Ishikawa (cell line): ENCODE data around the gene KCNJ15.

Experiments used
- CEBPB ChIP-seq: IDR thresholded peaks from 2 replicates; pipeline ENCODE4 v1.6.1; 2012
- CREB1 ChIP-seq: IDR thresholded peaks from 2 replicates; pipeline ENCODE4 v1.6.1; 2012; ENCODE audit warnings: low read depth
- EGR1 ChIP-seq: IDR thresholded peaks from 2 replicates; pipeline ENCODE4 v1.6.1; 2012
- EP300 ChIP-seq: IDR thresholded peaks from 2 replicates; pipeline ENCODE4 v1.6.1; 2012; ENCODE audit warnings: borderline replicate concordance
- FOXM1 ChIP-seq: IDR thresholded peaks from 2 replicates; pipeline ENCODE4 v1.6.1; 2012; ENCODE audit warnings: low read depth, borderline replicate concordance
- MAX ChIP-seq: IDR thresholded peaks from 2 replicates; pipeline ENCODE4 v1.6.1; 2012
- RAD21 ChIP-seq: IDR thresholded peaks from 2 replicates; pipeline ENCODE4 v1.6.1; 2012; ENCODE audit warnings: low read depth
- REST ChIP-seq: IDR thresholded peaks from 2 replicates; pipeline ENCODE4 v1.6.1; 2012; ENCODE audit warnings: low read depth, mild to moderate bottlenecking
- TAF1 ChIP-seq: IDR thresholded peaks from 2 replicates; pipeline ENCODE4 v1.6.1; 2012; ENCODE audit warnings: low read depth, mild to moderate bottlenecking
- TEAD4 ChIP-seq: IDR thresholded peaks from 2 replicates; pipeline ENCODE4 v1.6.1; 2012
- USF1 ChIP-seq: IDR thresholded peaks from 2 replicates; pipeline ENCODE4 v1.6.1; 2012
- YY1 ChIP-seq: IDR thresholded peaks from 2 replicates; pipeline ENCODE4 v1.6.1; 2012; ENCODE audit warnings: low read depth
- ZBTB7A ChIP-seq: IDR thresholded peaks from 2 replicates; pipeline ENCODE4 v1.6.1; 2012; ENCODE audit warnings: low read depth

- TF ChIP-seq RAD21 (no peak), YY1 (0 out of 2 replicates have a peak, but pooled peaks have one; percentile 33), TAF1 (no peak), USF1 (no peak), EP300 (peak; percentile 59; the same call in 1 of the 2 replicates), ZBTB7A (no peak), CEBPB (no peak; the same call in 1 of the 2 replicates), FOXM1 (peak; percentile 38; the same call in 1 of the 2 replicates), MAX (peak; percentile 56; the same call in 1 of the 2 replicates), REST (no peak), TEAD4 (peak; percentile 88), CREB1 (no peak), EGR1 (no peak)
These were observed 22.2 kb upstream of the KCNJ15 start for GRCh38 chr21:38234395-38235142.
